HCT116 (cell line): Measurements from ENCODE around the gene STK17A. TPM values are rescaled to one million over a fixed set of nuclear protein-coding genes. Genes with fewer than 3 reads are reported as not detected.

Source experiments
- ATAC-seq: fragments of 200-7000 bp; cut with Tn5 transposase; 2 replicates; pipeline ENCODE4 v1.9.1; 2020; ENCODE audit warnings: mild to moderate bottlenecking, moderate library complexity
- BruUV-seq: library from RNA; stranded (reverse); fragments of 400-500 nt; replicated peaks from 2 replicates; lab custom pipeline; 2021; lab: Mats Ljungman, UMichigan
- CTCF ChIA-PET: fragments of 300-600 bp; sonication (Branson Sonifier 250); formaldehyde crosslinking; loops from one replicate; lab custom pipeline; 2021; ENCODE audit warnings: antibody characterized with exemption; lab: Charles Lee
- POLR2A ChIA-PET: fragments of 300-600, 350-600 bp; sonication (Branson Sonifier 250); formaldehyde crosslinking; loops from one replicate; lab custom pipeline; 2021; ENCODE audit warnings: antibody characterized with exemption; lab: Charles Lee
- RAD21 ChIA-PET, 2 experiments: fragments of 300-600 bp; sonication (Branson Sonifier 250); formaldehyde crosslinking; loops; one replicate each; lab custom pipeline; 2023; ENCODE audit warnings: low total read pairs in 2 of 2; ENCODE audit not compliant: uncharacterized antibody in 2 of 2, unreplicated experiment in 2 of 2, low non-redundant PET in 1 of 2; lab: Charles Lee
- DNase-seq: peaks from one replicate; pipeline ENCODE4 v3.0.0-alpha.2; 2010; ENCODE audit warnings: low read depth, low spot score
- H2AFZ ChIP-seq: fragments of 200-600 bp; shearing (Covaris generic), sonication (generic); 2 replicates; pipeline ENCODE4 v1.6.1; 2017; ENCODE audit warnings: low read depth, mixed run types, mixed read lengths, antibody characterized with exemption, low read length; ENCODE audit not compliant: poor library complexity, severe bottlenecking
- H3K27ac ChIP-seq: 2 replicates; pipeline ENCODE4 v1.5.1; 2012; ENCODE audit warnings: low read depth, low read length
- H3K27me3 ChIP-seq: fragments of 200-600 bp; sonication (generic); 2 replicates; pipeline ENCODE4 v1.6.1; 2016; ENCODE audit warnings: mixed run types, low read length, mixed read lengths; ENCODE audit not compliant: insufficient read depth
- H3K36me3 ChIP-seq, 2 experiments: fragments of 200-500 bp in 1 of 2; fragments of 200-600 bp in 1 of 2; sonication (Bioruptor generic) in 1 of 2; sonication (generic) in 1 of 2; 2 replicates each; pipeline versions ENCODE4 v1.5.1 to v1.6.1; 2014 to 2016; ENCODE audit warnings: low read length in 2 of 2, inconsistent platforms in 1 of 2, mixed read lengths in 1 of 2, mixed run types in 1 of 2; ENCODE audit not compliant: insufficient read depth in 2 of 2, control insufficient read depth in 1 of 2
- H3K4me1 ChIP-seq, 2 experiments: fragments of 200-600 bp in 1 of 2; sonication (generic) in 1 of 2; 2 replicates each; pipeline versions ENCODE4 v1.5.1 to v1.6.1; 2012 to 2017; ENCODE audit warnings: low read length in 2 of 2, inconsistent platforms in 1 of 2, mild to moderate bottlenecking in 1 of 2, mixed read lengths in 1 of 2, mixed run types in 1 of 2, moderate library complexity in 1 of 2; ENCODE audit not compliant: insufficient read depth in 2 of 2, control insufficient read depth in 1 of 2
- H3K4me2 ChIP-seq: fragments of 200-600 bp; sonication (generic); 2 replicates; pipeline ENCODE4 v1.6.1; 2017; ENCODE audit warnings: mixed run types, low read length, mixed read lengths
- H3K4me3 ChIP-seq, 2 experiments: fragments of 200-600 bp in 1 of 2; sonication (generic) in 1 of 2; replicated peaks in 1 of 2; 2 replicates each; pipeline ENCODE4 v1.5.1; 2011 to 2016; ENCODE audit warnings: low read length in 2 of 2, control low read depth in 1 of 2, low read depth in 1 of 2, mild to moderate bottlenecking in 1 of 2, mixed read lengths in 1 of 2, mixed run types in 1 of 2
- H3K79me2 ChIP-seq: fragments of 200-600 bp; sonication (generic); 2 replicates; pipeline ENCODE4 v1.6.1; 2017; ENCODE audit warnings: mild to moderate bottlenecking, mixed run types, low read length, moderate library complexity, mixed read lengths; ENCODE audit not compliant: insufficient read depth
- H3K9ac ChIP-seq: fragments of 200-600 bp; sonication (generic); 2 replicates; pipeline ENCODE4 v1.6.1; 2016; ENCODE audit warnings: low read length, mixed read lengths
- H3K9me2 ChIP-seq: fragments of 200-600 bp; sonication (generic), shearing (Covaris generic); 2 replicates; pipeline ENCODE4 v1.6.1; 2017; ENCODE audit warnings: mixed run types, mild to moderate bottlenecking, moderate library complexity; ENCODE audit not compliant: insufficient read depth
- H3K9me3 ChIP-seq, 2 experiments: fragments of 200-500 bp in 1 of 2; fragments of 200-600 bp in 1 of 2; sonication (Bioruptor generic) in 1 of 2; sonication (generic) in 1 of 2; 2 replicates each; pipeline ENCODE4 v1.6.1; 2014 to 2017; ENCODE audit warnings: low read length in 2 of 2, mixed read lengths in 2 of 2, inconsistent platforms in 1 of 2, low read depth in 1 of 2, mild to moderate bottlenecking in 1 of 2, mixed run types in 1 of 2, moderate library complexity in 1 of 2; ENCODE audit not compliant: control insufficient read depth in 1 of 2, insufficient read depth in 1 of 2
- H4K20me1 ChIP-seq: fragments of 200-600 bp; sonication (generic), shearing (Covaris generic); 2 replicates; pipeline ENCODE4 v1.6.1; 2017; ENCODE audit warnings: mixed run types, mild to moderate bottlenecking, moderate library complexity; ENCODE audit not compliant: insufficient read depth
- ATF3 ChIP-seq: IDR thresholded peaks from 2 replicates; pipeline ENCODE4 v1.6.1; 2012
- CEBPB ChIP-seq: IDR thresholded peaks from 2 replicates; pipeline ENCODE4 v1.6.1; 2012; ENCODE audit warnings: low read depth
- EGR1 ChIP-seq: IDR thresholded peaks from 2 replicates; pipeline ENCODE4 v1.6.1; 2012; ENCODE audit warnings: low read depth
- EZH2 ChIP-seq: fragments of 200-600 bp; sonication (generic); IDR thresholded peaks from 2 replicates; pipeline ENCODE4 v1.6.1; 2017; ENCODE audit warnings: antibody characterized with exemption, mixed run types
- FOSL1 ChIP-seq: IDR thresholded peaks from 2 replicates; pipeline ENCODE4 v1.6.1; 2012; ENCODE audit warnings: low read depth
- JUND ChIP-seq: IDR thresholded peaks from 2 replicates; pipeline ENCODE4 v1.6.1; 2012
- MAX ChIP-seq: IDR thresholded peaks from 2 replicates; pipeline ENCODE4 v1.6.1; 2012
- POLR2A ChIP-seq: IDR thresholded peaks from 2 replicates; pipeline ENCODE4 v1.7.0; 2011; ENCODE audit warnings: borderline replicate concordance; ENCODE audit not compliant: insufficient read depth, insufficient read length; ENCODE audit errors: extremely low read depth
- POLR2AphosphoS5 ChIP-seq: IDR thresholded peaks from 2 replicates; pipeline ENCODE4 v1.6.1; 2011; ENCODE audit warnings: mild to moderate bottlenecking, low read depth, low read length, moderate library complexity
- SP1 ChIP-seq: IDR thresholded peaks from 2 replicates; pipeline ENCODE4 v1.6.1; 2012; ENCODE audit warnings: low read depth
- SRF ChIP-seq: IDR thresholded peaks from 2 replicates; pipeline ENCODE4 v1.6.1; 2012; ENCODE audit warnings: low read depth
- intact Hi-C: fragments of 100-400 bp; cut with micrococcal nuclease; formaldehyde crosslinking; loops from 2 replicates; pipeline ENCODE4 v1.10.0; 2022
- total RNA-seq: library from RNA; stranded (reverse); gene quantifications from one replicate; pipeline ENCODE4 v1.2.1, GENCODE V29; 2021; ENCODE audit not compliant: unreplicated experiment

Gene STK17A
- total RNA-seq, 1 experiment from 2014 or later = 14.8 TPM

DNA sequence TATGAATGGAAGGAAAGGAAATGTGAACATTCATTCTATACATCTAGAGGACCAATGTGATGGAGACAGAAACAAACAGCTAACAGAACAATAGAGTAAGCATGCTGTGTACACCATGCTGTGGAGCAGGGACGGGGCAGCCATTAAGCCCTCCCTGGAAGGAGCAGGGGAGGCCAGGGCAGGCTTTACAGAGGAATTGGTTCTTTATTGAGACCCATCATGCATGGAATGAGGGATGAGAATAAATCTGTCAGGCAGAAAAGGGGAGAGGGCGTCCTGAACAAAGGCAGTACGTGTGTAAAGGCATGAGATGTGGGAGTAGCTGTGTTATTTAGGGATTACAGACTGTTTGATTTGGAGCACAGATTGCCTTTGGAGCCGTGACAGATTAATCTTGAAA lies 35.2 kb downstream of the STK17A start (continued):
- TF ChIP-seq ATF3 (no peak), POLR2A (no peak), SP1 (no peak), CEBPB (no peak)

- Histone ChIP-seq H3K9ac (no peak overlapping the region), H3K9me3 (no peaks in the 10 kb centered on the region), H3K4me1 (peaks cover 13 to 16% of the 10 kb centered on the region in 2 experiments), H2AFZ (no peak overlapping the region), H3K4me2 (peak overlapping the region; percentile 27), H4K20me1 (no peaks in the 10 kb centered on the region), H3K4me3 (no peak overlapping the region), H3K27me3 (no peaks in the 10 kb centered on the region), H3K9me2 (no peaks in the 10 kb centered on the region), H3K36me3 (peaks cover 4 to 8% of the 10 kb centered on the region in 2 experiments; a peak in 2 of 4 replicates), H3K27ac (peak overlapping the region; percentile 52; the same call in 1 of the 2 replicates), H3K79me2 (no peaks in the 10 kb centered on the region)
- peak; percentile 13 for DNase-seq
- intact Hi-C loops = no loop called here
- CTCF ChIA-PET = interaction anchor here (1.6 to 2.9 kb wide), 2 partner anchors 37 to 81 kb away, joined by 5 to 12 read pairs; partner anchors contain the start of gene STK17A
- RAD21 ChIA-PET = no interaction called here
- TF ChIP-seq CEBPB (peak; percentile 60), EGR1 (peak; percentile 97), SRF (peak; percentile 24; the same call in 1 of the 2 replicates), EZH2 (no peak), MAX (0 out of 2 replicates have a peak, but pooled peaks have one; percentile 32), POLR2AphosphoS5 (no peak), JUND (peak; percentile 48; the same call in 1 of the 2 replicates), SP1 (peak; percentile 47), POLR2A (no peak), FOSL1 (peak; percentile 54)
- POLR2A ChIA-PET = interaction anchor here (1.3 kb wide), 1 partner anchor 37 kb away, joined by 6 read pairs; the partner anchor contains the start of gene STK17A
- ATAC-seq = peak; percentile 59; the same call in 1 of the 2 replicates
- no TSS peak for BruUV-seq
Observed at GRCh38 chr7:43619213-43620012, 36.5 kb downstream of the STK17A start.
